GM19099 (cell line): ENCODE measurements around the gene NEUROD1.

Experiments
- POLR2A ChIP-seq: IDR thresholded peaks from 3 replicates; pipeline ENCODE4 v1.6.1; 2011; ENCODE audit warnings: low read depth; ENCODE audit not compliant: insufficient read length; ENCODE audit errors: extremely low read depth

NEUROD1 gene

GRCh38 chr2:181626671-181627070 is 53.6 kb downstream of the NEUROD1 start:
- no peak for TF ChIP-seq POLR2A
